ENCODE measurements around the gene MRPL37. TPM values are rescaled to one million over a fixed set of nuclear protein-coding genes. Genes with fewer than 3 reads are reported as not detected.
"Not testable (repeated sequence)": the region's sequence is repeated elsewhere in the genome, so short reads cannot be mapped to it uniquely, and the experiment has no call there.

Gene MRPL37
- polyA plus RNA-seq, 1 donor (not counting 4 experiments of a cell fraction or from before 2014, with no cell fraction given): 30.9 TPM

GRCh38 chr1:54230507-54231339 lies 30.8 kb downstream of the MRPL37 start:
- TF ChIP-seq EZH2 (IDR thresholded peaks at IDR 0.05; ENCODE audit: low read length): no peak
- TF ChIP-seq CTCF (optimal IDR thresholded peaks at IDR 0.05 in 1 of 3, IDR thresholded peaks at IDR 0.05 in 1 of 3, conservative IDR thresholded peaks at IDR 0.05 in 1 of 3; ENCODE audit: extremely low read depth in 1 of 3, insufficient read depth in 2 of 3, low read length in 3 of 3): no peak
- H2AFZ ChIP-seq (ENCODE audit: control insufficient read depth, low read length): no peak overlapping the region
- H3K27me3 ChIP-seq (ENCODE audit: control insufficient read depth, extremely low read depth, insufficient read depth, low read length): no peaks in the 10 kb centered on the region
- H3K9me1 ChIP-seq (ENCODE audit: control insufficient read depth, extremely low read depth, insufficient read depth, low read length): peaks cover 2% of the 10 kb centered on the region
- peaks cover 9% of the 10 kb centered on the region for H3K4me1 ChIP-seq (ENCODE audit: control insufficient read depth, extremely low read depth, insufficient read depth, low read length)
- no peak overlapping the region for H3K27ac ChIP-seq (ENCODE audit: control insufficient read depth, insufficient read depth, low read length)
- H3K9ac ChIP-seq (ENCODE audit: control insufficient read depth, extremely low read depth, insufficient read depth, low read length): no peak overlapping the region
- DNase-seq (ENCODE audit: low read depth, low spot score): no peak
- H3K36me3 ChIP-seq (ENCODE audit: control insufficient read depth in 2 of 2, extremely low read depth in 1 of 2, insufficient read depth in 2 of 2, low read length in 2 of 2): peaks cover 0 to 4% of the 10 kb centered on the region in 2 experiments
- no peaks in the 10 kb centered on the region for H4K20me1 ChIP-seq (ENCODE audit: control insufficient read depth, extremely low read depth, insufficient read depth, low read length)
- no peak overlapping the region for H3K4me2 ChIP-seq (ENCODE audit: control insufficient read depth, extremely low read depth, insufficient read depth, low read depth, low read length)
- H3K4me3 ChIP-seq (ENCODE audit: control insufficient read depth in 2 of 3, extremely low read depth in 1 of 3, insufficient read depth in 2 of 3, low read depth in 1 of 3, low read length in 3 of 3): no peak overlapping the region
- H3K79me2 ChIP-seq (ENCODE audit: control insufficient read depth, insufficient read depth, low read length): no peaks in the 10 kb centered on the region
- FAIRE-seq: no peak
- dilution Hi-C loops (cut with MboI; ENCODE audit: extremely low pct_ligation_motif_present, low sequenced_read_pairs): no loop called here
- no peaks in the 10 kb centered on the region for H3K9me3 ChIP-seq (ENCODE audit: control insufficient read depth, low read depth, low read length)

- H4K20me1 ChIP-seq (ENCODE audit: control insufficient read depth, extremely low read depth, insufficient read depth, low read length); H3K4me2 ChIP-seq (ENCODE audit: control insufficient read depth, extremely low read depth, insufficient read depth, low read depth, low read length); H3K79me2 ChIP-seq (ENCODE audit: control insufficient read depth, insufficient read depth, low read length); H3K9me3 ChIP-seq (ENCODE audit: control insufficient read depth, low read depth, low read length); H3K36me3 ChIP-seq (ENCODE audit: control insufficient read depth in 2 of 2, extremely low read depth in 1 of 2, insufficient read depth in 2 of 2, low read length in 2 of 2); FAIRE-seq; DNase-seq (ENCODE audit: low read depth, low spot score); H3K9me1 ChIP-seq (ENCODE audit: control insufficient read depth, extremely low read depth, insufficient read depth, low read length); H3K27ac ChIP-seq (ENCODE audit: control insufficient read depth, insufficient read depth, low read length); H3K4me1 ChIP-seq (ENCODE audit: control insufficient read depth, extremely low read depth, insufficient read depth, low read length); H2AFZ ChIP-seq (ENCODE audit: control insufficient read depth, low read length); H3K9ac ChIP-seq (ENCODE audit: control insufficient read depth, extremely low read depth, insufficient read depth, low read length); dilution Hi-C loops (cut with MboI; ENCODE audit: extremely low pct_ligation_motif_present, low sequenced_read_pairs); H3K4me3 ChIP-seq (ENCODE audit: control insufficient read depth in 2 of 3, extremely low read depth in 1 of 3, insufficient read depth in 2 of 3, low read depth in 1 of 3, low read length in 3 of 3); H3K27me3 ChIP-seq (ENCODE audit: control insufficient read depth, extremely low read depth, insufficient read depth, low read length): not testable (repeated sequence)
These were observed 33.2 kb downstream of the MRPL37 start for GRCh38 chr1:54233196-54233595.

Data from keratinocyte (primary cell).